SJSA1 (cell line): ENCODE results near the gene UGT1A6. TPM values are rescaled to one million over a fixed set of nuclear protein-coding genes. Genes with fewer than 3 reads are reported as not detected.
"Not testable (repeated sequence)": the region's sequence is repeated elsewhere in the genome, so short reads cannot be mapped to it uniquely, and the experiment has no call there.

Experiments
- DNase-seq, 2 experiments: peaks; one replicate each; pipeline ENCODE4 v3.0.0-alpha.2; 2015 to 2020; ENCODE audit warnings: low spot score in 2 of 2, low read depth in 1 of 2
- H3K27ac ChIP-seq: fragments of 250-450 bp; sonication (Bioruptor Pico); 2 replicates; pipeline ENCODE4 v1.5.1; 2020; ENCODE audit warnings: mild to moderate bottlenecking, moderate library complexity
- H3K27me3 ChIP-seq: fragments of 250-450 bp; sonication (Bioruptor Pico); replicated peaks from 2 replicates; pipeline ENCODE4 v1.5.1; 2020; ENCODE audit warnings: mild to moderate bottlenecking, moderate library complexity
- H3K36me3 ChIP-seq: fragments of 250-450 bp; sonication (Bioruptor Pico); 2 replicates; pipeline ENCODE4 v1.5.1; 2020; ENCODE audit warnings: mild to moderate bottlenecking
- H3K4me1 ChIP-seq: fragments of 250-450 bp; sonication (Bioruptor Pico); replicated peaks from 2 replicates; pipeline ENCODE4 v1.6.1; 2021; ENCODE audit warnings: mild to moderate bottlenecking
- H3K4me3 ChIP-seq: fragments of 250-450 bp; sonication (Bioruptor Pico); 2 replicates; pipeline ENCODE4 v1.5.1; 2020; ENCODE audit warnings: mild to moderate bottlenecking
- H3K9me3 ChIP-seq: fragments of 250-450 bp; sonication (Bioruptor Pico); replicated peaks from 2 replicates; pipeline ENCODE4 v1.5.1; 2020; ENCODE audit warnings: mild to moderate bottlenecking
- total RNA-seq: library from RNA; depleted of rRNA; stranded (reverse); fragments of >200 nt; shearing (Covaris generic); gene quantifications from 2 replicates; pipeline ENCODE4 v1.2.3, GENCODE V29; 2014; rRNA removed

The UGT1A6 gene
- total RNA-seq, result not detected in 2 replicates

DNA sequence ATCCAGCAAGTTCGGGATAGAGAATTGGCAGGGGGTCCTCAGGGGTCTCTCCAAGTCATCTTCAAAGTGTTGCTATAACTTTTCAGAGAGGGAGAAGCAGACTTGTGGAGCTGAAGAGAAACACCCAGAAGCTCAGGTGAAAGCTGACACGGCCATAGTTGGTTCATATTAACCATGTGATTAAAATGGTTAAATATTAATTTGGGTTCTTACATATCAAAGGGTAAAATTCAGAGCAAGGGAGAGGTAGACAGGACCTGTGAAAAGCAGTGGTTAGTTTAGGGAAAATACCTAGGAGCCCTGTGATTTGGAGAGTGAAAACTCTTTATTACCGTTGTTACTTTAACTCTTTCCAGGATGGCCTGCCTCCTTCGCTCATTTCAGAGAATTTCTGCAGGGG, at the start of gene UGT1A6:
UGT1A6 (plus strand) TSS at position 243 of the 400 bp plus-strand sequence; CDS start at position 358, 115 bp downstream.
- no peak for DNase-seq
- Histone ChIP-seq H3K4me3 (no peak within 1 kb of the TSS), H3K4me1 (no peaks in the 10 kb centered on the region), H3K36me3 (no peaks in the 10 kb centered on the region), H3K9me3 (no peaks in the 10 kb centered on the region), H3K27me3 (no peaks in the 10 kb centered on the region), H3K27ac (no peak within 1 kb of the TSS)

DNA sequence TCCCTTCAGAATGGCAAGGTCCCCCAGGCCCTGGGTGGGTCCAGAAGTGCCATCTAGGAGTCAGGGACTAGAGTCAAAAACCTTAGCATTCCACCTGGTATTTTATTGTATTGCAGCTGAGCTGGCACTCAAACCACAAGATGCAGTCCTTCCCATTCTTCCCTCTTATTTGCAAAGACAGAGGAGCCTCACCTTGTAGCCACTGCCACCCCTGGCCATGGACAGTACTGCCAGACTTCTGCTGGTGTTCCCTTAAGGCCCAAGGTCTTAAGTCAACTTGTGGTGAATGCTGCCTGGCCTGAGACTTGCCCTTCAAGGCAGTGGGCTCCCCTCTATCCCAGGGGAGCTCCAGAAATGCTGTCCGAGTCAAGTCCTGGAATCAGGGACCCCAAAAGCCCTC, 49.6 kb upstream of the UGT1A6 start:
- 0 out of 2 replicates have a peak, but pooled peaks cover 2% of the 10 kb centered on the region for H3K9me3 ChIP-seq
- DNase-seq, result no peak
- H3K4me3 ChIP-seq, result no peak overlapping the region
- no peaks in the 10 kb centered on the region for H3K27me3 ChIP-seq
- no peak overlapping the region for H3K27ac ChIP-seq
- H3K36me3 ChIP-seq, result no peaks in the 10 kb centered on the region
- H3K4me1 ChIP-seq, result no peaks in the 10 kb centered on the region

DNA sequence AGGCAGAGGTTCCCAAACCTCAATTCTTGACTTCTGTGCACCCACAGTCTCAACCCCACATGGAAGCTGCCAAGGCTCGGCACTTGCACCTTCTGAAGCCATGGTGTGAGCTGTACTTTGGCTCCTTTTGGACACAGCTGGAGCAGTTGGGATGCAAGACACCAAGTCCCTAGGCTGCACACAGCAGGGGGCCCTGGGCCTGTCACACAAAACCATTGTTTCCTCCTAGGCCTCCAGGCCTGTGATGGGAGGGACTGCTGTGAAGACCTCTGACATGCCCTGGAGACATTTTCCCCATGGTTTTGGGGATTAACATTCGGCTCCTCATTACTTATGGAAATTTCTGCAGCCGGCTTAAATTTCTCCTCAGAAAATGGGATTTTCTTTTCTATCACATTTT, 46.7 kb upstream of the UGT1A6 start:
- not testable (repeated sequence) for H3K4me1 ChIP-seq, H3K27ac ChIP-seq, H3K27me3 ChIP-seq, H3K36me3 ChIP-seq, H3K4me3 ChIP-seq, DNase-seq, H3K9me3 ChIP-seq

DNA sequence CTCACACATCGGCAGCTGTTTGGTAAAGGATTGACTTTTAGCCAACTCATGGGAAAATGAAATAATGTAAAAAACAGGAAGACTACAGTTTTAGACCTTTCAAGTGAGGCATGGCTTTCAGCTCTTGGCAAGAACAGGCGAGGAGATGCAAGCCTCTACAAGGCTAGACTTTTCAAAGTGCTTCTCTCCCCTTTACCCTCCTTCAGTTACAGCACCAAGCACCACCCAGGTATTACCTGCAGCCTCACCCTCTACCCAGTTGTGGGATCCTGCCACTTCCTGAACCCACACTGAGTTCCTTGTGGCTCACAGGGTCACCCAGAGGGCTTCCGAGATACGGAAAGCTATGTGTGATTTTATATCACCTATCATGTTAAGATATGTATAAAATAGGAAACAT, 41.7 kb upstream of the UGT1A6 start:
- Histone ChIP-seq H3K27ac (no peak overlapping the region), H3K27me3 (no peaks in the 10 kb centered on the region; the same call in none of the 2 replicates), H3K9me3 (no peaks in the 10 kb centered on the region), H3K4me1 (no peaks in the 10 kb centered on the region), H3K36me3 (no peaks in the 10 kb centered on the region), H3K4me3 (no peak overlapping the region)
- DNase-seq, result no peak

DNA sequence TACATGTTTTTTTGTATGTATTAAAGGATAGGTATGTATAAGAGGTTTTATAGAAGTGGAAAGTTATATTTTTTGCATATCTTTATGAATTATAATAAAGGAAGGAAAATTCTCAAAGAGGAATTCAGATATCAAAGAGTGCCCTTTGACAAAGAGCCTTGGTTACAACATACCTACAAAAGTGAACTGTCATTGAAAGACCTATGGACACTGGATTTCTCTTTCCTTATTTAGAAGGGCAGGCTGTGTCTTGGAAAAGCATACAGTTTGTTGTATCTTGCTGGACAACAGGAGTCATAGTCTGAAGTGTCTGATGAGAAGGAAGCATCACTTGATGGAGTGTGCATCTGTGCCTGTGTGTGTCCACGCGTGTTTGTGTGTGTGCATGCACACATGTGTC, 41.3 kb upstream of the UGT1A6 start:
- Histone ChIP-seq H3K27me3 (no peaks in the 10 kb centered on the region; the same call in none of the 2 replicates), H3K27ac (no peak overlapping the region), H3K36me3 (no peaks in the 10 kb centered on the region), H3K4me1 (no peaks in the 10 kb centered on the region), H3K4me3 (no peak overlapping the region), H3K9me3 (no peaks in the 10 kb centered on the region)
- DNase-seq, result no peak

DNA sequence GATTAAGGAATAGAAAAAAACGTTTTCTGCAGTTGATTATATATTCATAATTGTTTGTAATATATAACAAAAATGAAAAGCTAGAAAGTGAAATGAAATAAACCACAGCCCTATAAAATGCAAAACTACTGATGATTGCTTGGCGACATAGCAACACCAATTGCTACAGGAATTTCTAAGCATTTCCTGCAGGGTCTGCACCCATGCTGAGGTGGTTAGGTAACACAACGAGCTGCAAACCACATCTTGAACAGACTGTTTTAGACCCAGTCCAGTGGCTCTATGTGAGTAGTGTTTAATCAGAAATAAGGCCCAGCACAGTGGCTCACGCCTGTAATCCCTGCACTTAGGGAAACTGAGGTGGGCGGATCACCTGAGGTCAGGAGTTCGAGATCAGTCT, 38.2 kb upstream of the UGT1A6 start:
- Histone ChIP-seq H3K27ac (no peak overlapping the region), H3K36me3 (no peaks in the 10 kb centered on the region), H3K9me3 (no peaks in the 10 kb centered on the region), H3K27me3 (peaks cover 9% of the 10 kb centered on the region), H3K4me3 (no peak overlapping the region), H3K4me1 (no peaks in the 10 kb centered on the region)
- no peak for DNase-seq

DNA sequence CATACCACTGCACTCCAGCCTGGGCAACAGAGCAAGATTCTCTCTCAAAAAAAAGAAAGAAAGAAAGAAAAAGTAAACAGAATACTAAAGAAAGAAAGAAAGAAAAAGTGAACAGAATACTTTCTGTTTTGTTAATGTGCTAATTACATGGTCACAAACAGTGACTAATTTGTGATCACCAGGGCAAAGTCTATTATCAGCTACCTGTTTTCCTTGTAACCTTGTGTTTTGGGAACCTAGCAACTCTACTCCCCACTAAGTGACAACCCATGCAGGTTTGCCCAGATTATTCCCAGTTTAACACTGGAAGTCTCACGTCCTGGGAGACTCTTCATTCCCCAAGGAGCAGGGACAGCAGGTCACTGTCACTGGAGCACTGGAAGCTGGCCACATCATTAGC, 37.6 kb upstream of the UGT1A6 start:
- Histone ChIP-seq H3K27ac (no peak overlapping the region), H3K4me3 (no peak overlapping the region), H3K36me3 (no peaks in the 10 kb centered on the region), H3K9me3 (no peaks in the 10 kb centered on the region), H3K27me3 (peaks cover 9% of the 10 kb centered on the region), H3K4me1 (no peaks in the 10 kb centered on the region)
- no peak for DNase-seq

DNA sequence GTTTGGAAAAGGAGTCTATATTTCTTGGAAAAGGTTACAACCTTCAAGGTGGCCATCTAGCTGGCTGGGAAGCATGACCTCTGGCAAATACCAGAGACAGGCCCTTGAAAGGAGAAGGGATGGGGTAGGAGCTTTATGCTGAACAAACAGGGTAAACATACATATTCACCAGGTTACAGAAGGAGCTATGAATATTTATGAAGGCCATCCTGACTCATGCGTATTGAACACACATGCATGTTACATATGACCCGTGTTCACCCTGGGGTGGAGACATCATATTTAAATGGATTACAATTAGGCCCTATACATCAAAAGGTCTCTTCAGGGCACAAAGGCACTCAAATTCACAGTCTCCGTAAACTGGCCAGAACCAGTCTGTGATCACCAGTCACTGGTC, 36.7 kb upstream of the UGT1A6 start:
- peaks cover 11% of the 10 kb centered on the region for H3K27me3 ChIP-seq
- H3K4me1 ChIP-seq, H3K9me3 ChIP-seq, H3K4me3 ChIP-seq, DNase-seq, H3K36me3 ChIP-seq, H3K27ac ChIP-seq: not testable (repeated sequence)

DNA sequence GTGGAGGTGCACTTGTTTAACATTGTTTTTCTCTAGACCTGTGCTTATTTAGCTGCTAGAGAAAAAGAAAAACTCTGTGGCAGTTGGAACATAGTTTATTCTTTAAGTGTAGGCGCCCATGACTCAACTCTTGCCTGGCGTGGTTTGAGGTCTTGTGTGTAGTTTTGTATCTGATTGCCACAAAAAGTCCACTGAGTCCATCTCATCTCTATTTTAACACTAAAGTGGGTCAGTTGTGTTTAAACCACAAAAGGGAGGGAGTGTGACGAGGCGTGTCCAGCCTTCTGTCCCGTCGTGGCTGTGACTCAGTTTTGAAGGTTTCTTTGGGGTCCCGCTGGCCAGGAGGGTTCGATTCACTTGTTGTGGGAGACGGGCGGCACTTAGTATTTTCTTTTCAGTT, 36.2 kb upstream of the UGT1A6 start:
- no peak for DNase-seq
- Histone ChIP-seq H3K36me3 (no peaks in the 10 kb centered on the region), H3K4me3 (no peak overlapping the region), H3K27me3 (peaks cover 13% of the 10 kb centered on the region), H3K4me1 (no peaks in the 10 kb centered on the region), H3K27ac (no peak overlapping the region), H3K9me3 (no peaks in the 10 kb centered on the region)

DNA sequence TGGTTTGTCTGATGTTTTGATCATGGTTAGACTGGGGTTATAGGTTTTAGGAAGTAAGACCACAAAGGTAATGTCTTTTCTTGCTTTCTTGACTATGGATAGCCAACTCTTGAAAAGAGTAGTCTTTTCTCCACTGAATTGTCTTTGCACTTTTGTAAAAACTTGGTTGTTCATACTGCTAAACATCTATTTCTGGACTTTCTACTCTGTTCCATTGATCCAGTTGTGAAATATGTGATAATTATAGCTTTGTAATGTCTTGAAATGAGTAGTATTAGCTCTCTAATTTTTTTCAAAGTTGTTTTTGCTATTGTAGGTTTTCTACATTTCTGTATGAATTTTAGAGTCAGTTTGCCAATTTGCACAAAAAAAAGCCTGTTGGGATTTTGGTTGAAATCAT, 34.1 kb upstream of the UGT1A6 start:
- H3K4me1 ChIP-seq, result no peaks in the 10 kb centered on the region
- H3K27me3 ChIP-seq, result peaks cover 13% of the 10 kb centered on the region
- DNase-seq, result no peak
- H3K9me3 ChIP-seq, result no peaks in the 10 kb centered on the region
- H3K27ac ChIP-seq, result no peak overlapping the region
- H3K4me3 ChIP-seq, result no peak overlapping the region
- H3K36me3 ChIP-seq, result no peaks in the 10 kb centered on the region

DNA sequence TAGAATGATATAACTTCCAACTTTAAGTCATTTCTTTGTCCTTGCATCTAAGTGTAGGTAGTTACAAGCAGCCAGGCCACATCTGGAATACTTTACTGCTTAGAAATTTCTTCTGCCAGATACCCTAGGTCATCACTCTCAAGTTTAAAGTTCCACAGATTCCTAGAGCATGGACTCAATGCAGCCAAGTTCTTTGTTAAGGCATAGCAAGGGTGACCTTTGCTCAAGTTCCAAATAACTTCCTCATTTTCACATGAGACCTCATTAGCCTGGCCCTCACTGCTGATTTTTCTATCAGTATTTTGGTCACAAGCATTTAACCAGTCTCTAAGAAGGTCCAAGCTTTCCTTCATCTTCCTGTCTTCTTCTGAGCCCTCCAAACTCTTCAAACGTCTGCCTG, 28.8 kb upstream of the UGT1A6 start:
- Histone ChIP-seq H3K27me3 (peaks cover 6% of the 10 kb centered on the region; the same call in 1 of the 2 replicates), H3K4me3 (no peak overlapping the region), H3K9me3 (no peaks in the 10 kb centered on the region), H3K4me1 (no peaks in the 10 kb centered on the region), H3K36me3 (no peaks in the 10 kb centered on the region), H3K27ac (no peak overlapping the region)
- no peak for DNase-seq

DNA sequence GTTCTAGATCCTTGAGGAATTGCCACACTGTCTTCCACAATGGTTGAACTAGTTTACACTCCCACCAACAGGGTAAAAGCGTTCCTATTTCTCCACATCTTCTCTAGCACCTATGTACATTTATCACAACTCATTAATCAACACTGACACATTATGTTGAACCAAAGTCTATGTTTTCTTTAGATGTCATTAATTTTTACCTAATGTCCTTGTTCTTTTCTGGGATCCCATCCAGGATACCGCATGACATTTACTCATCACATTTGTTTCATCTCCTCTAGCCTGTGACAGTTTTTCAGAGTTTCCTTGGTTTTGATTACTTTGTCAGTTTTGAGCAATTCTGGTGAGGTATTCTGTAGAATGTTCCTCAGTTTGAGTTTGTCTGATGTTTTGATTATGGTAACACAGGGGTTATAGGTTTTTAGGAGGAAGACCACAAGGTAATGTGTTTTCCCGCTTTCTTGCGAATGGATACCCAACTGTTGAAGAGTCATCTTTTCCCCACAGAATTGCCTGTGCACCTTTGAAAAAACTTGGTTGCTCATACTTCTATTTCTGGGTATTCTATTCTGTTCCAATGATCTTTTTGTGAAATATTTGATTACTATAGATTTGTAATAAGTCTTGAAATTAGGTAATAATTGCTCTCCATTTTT, 24.0 kb upstream of the UGT1A6 start:
- no peak for DNase-seq
- Histone ChIP-seq H3K27ac (no peak overlapping the region), H3K4me3 (no peak overlapping the region), H3K36me3 (no peaks in the 10 kb centered on the region), H3K9me3 (no peaks in the 10 kb centered on the region), H3K27me3 (no peaks in the 10 kb centered on the region), H3K4me1 (no peaks in the 10 kb centered on the region)

DNA sequence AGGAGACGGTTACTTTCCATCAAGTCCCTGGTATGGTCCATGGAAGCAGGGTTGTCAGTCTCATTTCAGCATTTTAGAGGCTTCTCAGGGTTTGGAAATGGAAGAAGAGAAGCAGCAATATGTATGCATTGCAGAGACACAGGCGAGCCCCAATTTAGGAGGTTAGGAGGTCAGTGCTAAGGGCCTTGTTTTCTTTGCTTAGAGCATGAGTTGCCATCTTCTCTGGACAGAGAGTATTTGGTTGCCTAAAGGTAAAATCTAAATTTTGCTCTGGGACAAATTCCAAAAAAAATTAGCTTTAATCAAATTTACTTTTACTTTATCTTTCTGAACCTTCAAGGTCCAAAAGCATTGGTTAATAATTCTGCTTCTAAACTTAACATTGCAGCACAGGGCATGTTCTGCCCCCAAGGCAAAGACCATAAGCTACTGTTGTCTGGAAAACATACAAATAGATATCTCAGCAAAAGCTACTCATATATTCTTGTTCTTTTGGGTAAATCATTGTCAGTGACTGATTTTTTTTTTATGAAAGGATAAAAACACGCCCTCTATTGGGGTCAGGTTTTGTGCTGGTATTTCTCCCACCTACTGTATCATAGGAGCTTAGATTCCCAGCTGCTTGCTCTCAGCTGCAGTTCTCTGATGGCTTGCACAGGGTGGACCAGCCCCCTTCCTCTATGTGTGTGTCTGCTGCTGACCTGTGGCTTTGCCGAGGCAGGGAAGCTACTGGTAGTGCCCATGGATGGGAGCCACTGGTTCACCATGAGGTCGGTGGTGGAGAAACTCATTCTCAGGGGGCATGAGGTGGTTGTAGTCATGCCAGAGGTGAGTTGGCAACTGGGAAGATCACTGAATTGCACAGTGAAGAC, 21.2 kb upstream of the UGT1A6 start, which contains the start of gene UGT1A9:
UGT1A9 (plus strand) TSS at position 609 of the 872 bp plus-strand sequence; CDS start at position 646, 37 bp downstream.
- H3K36me3 ChIP-seq, result no peaks in the 10 kb centered on the region
- DNase-seq, result no peak
- H3K4me1 ChIP-seq, result no peaks in the 10 kb centered on the region
- no peaks in the 10 kb centered on the region for H3K27me3 ChIP-seq
- no peak within 1 kb of the TSS for H3K4me3 ChIP-seq
- H3K9me3 ChIP-seq, result no peaks in the 10 kb centered on the region
- no peak within 1 kb of the TSS for H3K27ac ChIP-seq

DNA sequence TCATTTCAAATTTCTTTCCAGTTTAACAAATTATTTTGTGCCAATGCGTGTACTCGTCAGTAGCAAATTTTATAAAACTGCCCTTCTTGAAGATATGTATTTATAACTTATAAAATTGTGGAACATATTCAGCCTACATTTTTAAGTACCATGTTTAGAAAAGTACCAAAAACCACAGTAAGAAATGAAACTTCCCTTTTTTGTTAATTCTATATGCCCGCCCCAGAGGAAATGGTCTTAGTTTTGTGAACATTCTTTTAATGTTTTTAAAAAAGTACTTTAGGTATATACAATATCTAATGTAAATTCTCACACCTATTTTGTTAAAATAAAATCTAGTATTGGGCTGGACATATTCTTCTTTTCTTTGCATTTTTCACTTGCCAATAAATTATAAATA, 19.8 kb upstream of the UGT1A6 start:
- Histone ChIP-seq H3K27ac (no peak overlapping the region), H3K36me3 (no peaks in the 10 kb centered on the region), H3K9me3 (no peaks in the 10 kb centered on the region), H3K4me3 (no peak overlapping the region), H3K27me3 (no peaks in the 10 kb centered on the region), H3K4me1 (no peaks in the 10 kb centered on the region)
- no peak for DNase-seq
